Renal cortical epithelial cell (primary cell): ENCODE data around the gene IRF5. TPM values are rescaled to one million over a fixed set of nuclear protein-coding genes. Genes with fewer than 3 reads are reported as not detected.
"Not testable (repeated sequence)": the region's sequence is repeated elsewhere in the genome, so short reads cannot be mapped to it uniquely, and the experiment has no call there.

Experiments
- DNase-seq: peaks from one replicate; pipeline ENCODE4 v3.0.0-alpha.2; 2011; ENCODE audit warnings: low read depth
- total RNA-seq: library from RNA; depleted of rRNA; stranded (reverse); fragments of >200 nt; gene quantifications from 2 replicates; pipeline ENCODE4 v1.2.3, GENCODE V29; 2014

The IRF5 gene
- total RNA-seq, 1 donor from 2014 or later: 7.7 TPM

GRCh38 chr7:128906766-128907559 is 30.8 kb upstream of the IRF5 start:
- no peak for DNase-seq

GRCh38 chr7:128908750-128909624 is 28.7 kb upstream of the IRF5 start:
- DNase-seq: no peak

- DNase-seq: peak; percentile 84
Measured at GRCh38 chr7:128909625-128910568, 27.8 kb upstream of the IRF5 start.

GRCh38 chr7:128910569-128910945 is 27.2 kb upstream of the IRF5 start, which contains the start of gene KCP:
KCP (minus strand) TSS chr7:128910709; CDS start chr7:128910676, 33 bp downstream.
- no peak for DNase-seq

- peak; percentile 68 for DNase-seq
Measured at GRCh38 chr7:128911423-128912031, 26.2 kb upstream of the IRF5 start.

- DNase-seq: no peak
Measured at GRCh38 chr7:128912281-128912680, 25.4 kb upstream of the IRF5 start.

GRCh38 chr7:128912709-128913495 is 24.8 kb upstream of the IRF5 start:
- DNase-seq: not testable (repeated sequence)

- no peak for DNase-seq
Measured at GRCh38 chr7:128913870-128914565, 23.7 kb upstream of the IRF5 start.

GRCh38 chr7:128914566-128915151 is 23.1 kb upstream of the IRF5 start:
- DNase-seq: no peak

- no peak for DNase-seq
Measured at GRCh38 chr7:128915271-128915819, 22.4 kb upstream of the IRF5 start.

- DNase-seq: no peak
Measured at GRCh38 chr7:128915841-128916642, 21.7 kb upstream of the IRF5 start.

- no peak for DNase-seq
Measured at GRCh38 chr7:128916643-128916915, 21.1 kb upstream of the IRF5 start.

GRCh38 chr7:128917122-128917521 is 20.6 kb upstream of the IRF5 start:
- no peak for DNase-seq

GRCh38 chr7:128918016-128918665 is 19.6 kb upstream of the IRF5 start:
- no peak for DNase-seq

- no peak for DNase-seq
Measured at GRCh38 chr7:128919241-128919640, 18.5 kb upstream of the IRF5 start.

- peak; percentile 18 for DNase-seq
Measured at GRCh38 chr7:128919881-128920799, 17.6 kb upstream of the IRF5 start.
